AG09309 (cell line): Measurements from ENCODE around the gene SIRT7.

Experiments
- DNase-seq: peaks from one replicate; pipeline ENCODE4 v3.0.0-alpha.2; 2010; ENCODE audit warnings: low read depth
- H3K4me3 ChIP-seq: 2 replicates; pipeline ENCODE4 v1.5.1; 2011; ENCODE audit warnings: mild to moderate bottlenecking, low read depth, low read length, moderate library complexity; ENCODE audit not compliant: control insufficient read depth
- CTCF ChIP-seq: IDR thresholded peaks from 2 replicates; pipeline ENCODE4 v1.5.1; 2011; ENCODE audit warnings: mild to moderate bottlenecking, low read depth, low read length, inconsistent platforms; ENCODE audit not compliant: insufficient read depth, control insufficient read depth; ENCODE audit errors: missing control alignments

Gene SIRT7

GRCh38 chr17:81942167-81942553 is 24.2 kb upstream of the SIRT7 start:
- TF ChIP-seq CTCF = no peak
- no peak overlapping the region for H3K4me3 ChIP-seq
- no peak for DNase-seq

- TF ChIP-seq CTCF = no peak
- no peak overlapping the region for H3K4me3 ChIP-seq
- DNase-seq = no peak
Measured at GRCh38 chr17:81941484-81942166, 23.6 kb upstream of the SIRT7 start.

- no peak for TF ChIP-seq CTCF
- H3K4me3 ChIP-seq = no peak overlapping the region
- no peak for DNase-seq
Measured at GRCh38 chr17:81940538-81941483, 22.8 kb upstream of the SIRT7 start.

- TF ChIP-seq CTCF = no peak
- H3K4me3 ChIP-seq = no peak overlapping the region
- no peak for DNase-seq
Measured at GRCh38 chr17:81939881-81940385, 22.0 kb upstream of the SIRT7 start.

- no peak overlapping the region for H3K4me3 ChIP-seq
- no peak for DNase-seq
- TF ChIP-seq CTCF = no peak
Measured at GRCh38 chr17:81939218-81939617, 21.2 kb upstream of the SIRT7 start.

- no peak for TF ChIP-seq CTCF
- H3K4me3 ChIP-seq = peak overlapping the region; percentile 52
- no peak for DNase-seq
Measured at GRCh38 chr17:81935709-81936084, 17.7 kb upstream of the SIRT7 start.
